ENCODE results near the gene MC2R.

The MC2R gene

GRCh38 chr18:13892098-13892497, 23.2 kb downstream of the MC2R start:
- no peak overlapping the region for H2AFZ ChIP-seq (ENCODE audit: insufficient read depth, low read length, poor library complexity)
- H2BK120ac ChIP-seq (ENCODE audit: insufficient read depth, low read length, poor library complexity) = no peak overlapping the region
- H3K79me2 ChIP-seq (ENCODE audit: control insufficient read depth, insufficient read depth, low read length, poor library complexity) = no peaks in the 10 kb centered on the region
- H2BK12ac ChIP-seq (ENCODE audit: low read length) = no peak overlapping the region
- H4K12ac ChIP-seq (ENCODE audit: low read depth, low read length) = no peak overlapping the region
- no peak for DNase-seq
- H2AK5ac ChIP-seq (ENCODE audit: low read length) = no peak overlapping the region
- H3K27me3 ChIP-seq (ENCODE audit: insufficient read depth, low read length) = no peaks in the 10 kb centered on the region
- H4K91ac ChIP-seq (ENCODE audit: low read depth, low read length) = no peak overlapping the region
- H3K14ac ChIP-seq (ENCODE audit: low read length) = no peak overlapping the region
- H3K18ac ChIP-seq (ENCODE audit: low read length) = no peak overlapping the region
- H3K9me3 ChIP-seq (ENCODE audit: insufficient read depth, low read depth, low read length) = peaks cover 2% of the 10 kb centered on the region
- H3K4me1 ChIP-seq (ENCODE audit: control insufficient read depth in 1 of 2, insufficient read depth in 2 of 2, low read length in 2 of 2) = no peaks in the 10 kb centered on the region
- no peak overlapping the region for H3K27ac ChIP-seq (ENCODE audit: low read depth, low read length)
- H3K4ac ChIP-seq (ENCODE audit: low read depth, low read length) = no peak overlapping the region
- no peak overlapping the region for H3K23ac ChIP-seq (ENCODE audit: low read length)
- no peak overlapping the region for H3K9ac ChIP-seq (ENCODE audit: low read length)
- no peak overlapping the region for H3K4me3 ChIP-seq (ENCODE audit: low read depth, low read length)
- no peak overlapping the region for H3K4me2 ChIP-seq (ENCODE audit: low read length)
- H3K36me3 ChIP-seq (ENCODE audit: control insufficient read depth in 1 of 2, insufficient read depth in 2 of 2, low read length in 2 of 2) = no peaks in the 10 kb centered on the region
- no CpG with 5 or more reads among the region's 5 CpGs for WGBS (ENCODE audit: extremely low coverage, insufficient coverage, insufficient read length)
- H4K8ac ChIP-seq (ENCODE audit: low read depth, low read length) = no peak overlapping the region
- no peaks in the 10 kb centered on the region for H3K79me1 ChIP-seq (ENCODE audit: low read length)
- no peak overlapping the region for H2BK5ac ChIP-seq (ENCODE audit: low read depth, low read length, poor library complexity)

DNA sequence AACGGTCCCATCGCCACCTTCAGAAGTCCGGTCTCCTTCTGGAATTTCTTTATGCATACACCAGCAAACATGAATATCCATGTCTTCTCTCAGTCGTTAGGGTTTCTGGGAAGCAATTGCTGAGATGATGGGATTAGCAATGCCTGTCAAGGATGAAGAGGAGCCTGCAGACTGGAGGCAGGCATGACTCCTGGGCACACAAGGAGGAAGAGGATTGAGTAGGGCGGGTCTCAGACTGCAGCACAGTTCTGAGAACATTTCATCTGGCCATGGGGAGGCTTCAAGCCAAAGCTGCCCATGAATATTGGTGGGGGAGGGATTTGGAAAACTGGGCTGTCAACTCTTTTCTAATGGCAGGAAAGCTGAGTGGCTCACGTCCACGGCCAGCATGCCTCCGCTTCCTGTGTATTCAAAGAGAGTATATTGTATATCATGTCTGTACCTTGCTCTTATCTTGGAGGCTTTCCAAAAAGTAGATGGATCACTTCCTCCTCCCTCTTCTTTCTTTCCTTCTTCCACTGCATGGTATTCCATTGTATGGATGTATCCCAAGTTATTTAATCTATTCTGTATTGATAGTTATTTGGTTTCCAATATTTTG, 24.5 kb downstream of the MC2R start:
- H4K91ac ChIP-seq (ENCODE audit: low read depth, low read length) = no peak overlapping the region
- H3K79me2 ChIP-seq (ENCODE audit: control insufficient read depth, insufficient read depth, low read length, poor library complexity) = no peaks in the 10 kb centered on the region
- no peak overlapping the region for H2BK120ac ChIP-seq (ENCODE audit: insufficient read depth, low read length, poor library complexity)

DNA sequence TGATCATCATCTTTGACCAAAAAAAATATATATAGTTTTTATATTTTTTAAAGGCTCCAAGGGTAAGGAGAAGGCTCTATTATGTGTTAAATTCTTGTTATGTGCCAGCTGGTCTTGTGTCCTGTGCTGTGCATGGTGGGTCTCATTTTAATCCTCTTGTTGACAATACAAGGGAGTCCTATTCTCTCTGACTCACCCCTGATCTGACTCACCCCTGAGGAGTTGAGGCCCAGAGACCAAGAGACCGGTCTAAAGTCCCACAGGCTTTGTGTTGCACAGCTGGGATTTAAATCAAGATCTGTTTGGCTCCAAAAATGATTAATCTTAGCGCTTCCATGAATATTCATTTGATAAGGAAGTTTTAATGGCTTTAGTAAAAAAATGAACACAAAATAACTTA, 25.7 kb downstream of the MC2R start:
- no peak for DNase-seq
- H2AFZ ChIP-seq (ENCODE audit: insufficient read depth, low read length, poor library complexity) = no peak overlapping the region
- peaks cover 3% of the 10 kb centered on the region for H3K9me3 ChIP-seq (ENCODE audit: insufficient read depth, low read depth, low read length)
- no peak overlapping the region for H2BK5ac ChIP-seq (ENCODE audit: low read depth, low read length, poor library complexity)
- no CpG with 5 or more reads among the region's 2 CpGs for WGBS (ENCODE audit: extremely low coverage, insufficient coverage, insufficient read length)
- H3K9ac ChIP-seq (ENCODE audit: low read length) = no peak overlapping the region
- no peaks in the 10 kb centered on the region for H3K79me1 ChIP-seq (ENCODE audit: low read length)
- H3K4me1 ChIP-seq (ENCODE audit: control insufficient read depth in 1 of 2, insufficient read depth in 2 of 2, low read length in 2 of 2) = no peaks in the 10 kb centered on the region
- H2BK120ac ChIP-seq (ENCODE audit: insufficient read depth, low read length, poor library complexity) = no peak overlapping the region
- H3K4me3 ChIP-seq (ENCODE audit: low read depth, low read length) = no peak overlapping the region
- H4K91ac ChIP-seq (ENCODE audit: low read depth, low read length) = no peak overlapping the region
- H4K12ac ChIP-seq (ENCODE audit: low read depth, low read length) = no peak overlapping the region
- H2AK5ac ChIP-seq (ENCODE audit: low read length) = no peak overlapping the region
- no peaks in the 10 kb centered on the region for H3K36me3 ChIP-seq (ENCODE audit: control insufficient read depth in 1 of 2, insufficient read depth in 2 of 2, low read length in 2 of 2)
- H3K14ac ChIP-seq (ENCODE audit: low read length) = no peak overlapping the region
- no peaks in the 10 kb centered on the region for H3K79me2 ChIP-seq (ENCODE audit: control insufficient read depth, insufficient read depth, low read length, poor library complexity)
- no peak overlapping the region for H3K18ac ChIP-seq (ENCODE audit: low read length)
- H3K27ac ChIP-seq (ENCODE audit: low read depth, low read length) = no peak overlapping the region
- no peak overlapping the region for H3K4ac ChIP-seq (ENCODE audit: low read depth, low read length)
- H3K27me3 ChIP-seq (ENCODE audit: insufficient read depth, low read length) = no peaks in the 10 kb centered on the region
- H3K23ac ChIP-seq (ENCODE audit: low read length) = no peak overlapping the region
- H2BK12ac ChIP-seq (ENCODE audit: low read length) = no peak overlapping the region
- H3K4me2 ChIP-seq (ENCODE audit: low read length) = no peak overlapping the region
- H4K8ac ChIP-seq (ENCODE audit: low read depth, low read length) = no peak overlapping the region

More for the DNA sequence above, 24.5 kb downstream of the MC2R start:
- no peaks in the 10 kb centered on the region for H3K4me1 ChIP-seq (ENCODE audit: control insufficient read depth in 1 of 2, insufficient read depth in 2 of 2, low read length in 2 of 2)
- no peak overlapping the region for H2BK5ac ChIP-seq (ENCODE audit: low read depth, low read length, poor library complexity)
- no CpG with 5 or more reads among the region's 8 CpGs for WGBS (ENCODE audit: extremely low coverage, insufficient coverage, insufficient read length)
- no peak overlapping the region for H3K14ac ChIP-seq (ENCODE audit: low read length)
- H2BK12ac ChIP-seq (ENCODE audit: low read length) = no peak overlapping the region
- H3K18ac ChIP-seq (ENCODE audit: low read length) = no peak overlapping the region
- no peak overlapping the region for H2AFZ ChIP-seq (ENCODE audit: insufficient read depth, low read length, poor library complexity)
- H3K4ac ChIP-seq (ENCODE audit: low read depth, low read length) = no peak overlapping the region
- H4K12ac ChIP-seq (ENCODE audit: low read depth, low read length) = no peak overlapping the region
- DNase-seq = no peak
- H3K36me3 ChIP-seq (ENCODE audit: control insufficient read depth in 1 of 2, insufficient read depth in 2 of 2, low read length in 2 of 2) = no peaks in the 10 kb centered on the region
- H3K9me3 ChIP-seq (ENCODE audit: insufficient read depth, low read depth, low read length) = peaks cover 2% of the 10 kb centered on the region
- H3K4me2 ChIP-seq (ENCODE audit: low read length) = no peak overlapping the region
- H3K23ac ChIP-seq (ENCODE audit: low read length) = no peak overlapping the region
- no peak overlapping the region for H2AK5ac ChIP-seq (ENCODE audit: low read length)
- H3K27ac ChIP-seq (ENCODE audit: low read depth, low read length) = no peak overlapping the region
- H3K4me3 ChIP-seq (ENCODE audit: low read depth, low read length) = no peak overlapping the region
- no peaks in the 10 kb centered on the region for H3K27me3 ChIP-seq (ENCODE audit: insufficient read depth, low read length)
- H3K79me1 ChIP-seq (ENCODE audit: low read length) = no peaks in the 10 kb centered on the region
- no peak overlapping the region for H4K8ac ChIP-seq (ENCODE audit: low read depth, low read length)
- no peak overlapping the region for H3K9ac ChIP-seq (ENCODE audit: low read length)

DNA sequence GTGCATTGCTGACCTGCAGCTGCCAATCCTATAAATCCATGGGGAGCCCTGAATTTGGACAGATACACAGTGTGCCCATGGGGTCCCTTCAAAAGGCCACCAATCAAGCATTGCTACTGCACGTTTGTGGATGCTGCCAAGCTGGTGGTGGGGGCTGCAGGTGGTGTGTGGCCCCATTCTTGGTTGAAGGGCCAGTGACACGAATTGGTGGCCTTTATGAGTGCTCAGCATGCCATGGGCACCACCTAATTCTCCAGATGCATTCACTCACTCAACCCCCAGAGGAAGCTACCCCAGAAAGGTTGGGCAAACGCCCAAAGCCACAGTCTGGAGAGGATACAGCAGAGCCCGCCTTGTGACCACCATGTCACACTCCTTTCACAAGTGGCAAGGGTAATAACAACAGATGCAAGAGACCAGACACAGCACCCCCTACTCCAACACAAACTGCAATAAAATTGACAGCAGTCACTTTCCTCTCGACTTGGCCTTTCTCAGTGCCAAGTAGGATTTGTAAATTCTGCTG, 27.1 kb downstream of the MC2R start:
- no peak overlapping the region for H3K27ac ChIP-seq (ENCODE audit: low read depth, low read length)
- no peak overlapping the region for H3K23ac ChIP-seq (ENCODE audit: low read length)
- H4K8ac ChIP-seq (ENCODE audit: low read depth, low read length) = no peak overlapping the region
- no peaks in the 10 kb centered on the region for H3K79me2 ChIP-seq (ENCODE audit: control insufficient read depth, insufficient read depth, low read length, poor library complexity)
- H4K91ac ChIP-seq (ENCODE audit: low read depth, low read length) = no peak overlapping the region
- no peaks in the 10 kb centered on the region for H3K79me1 ChIP-seq (ENCODE audit: low read length)
- H3K9ac ChIP-seq (ENCODE audit: low read length) = no peak overlapping the region
- no peak overlapping the region for H3K18ac ChIP-seq (ENCODE audit: low read length)
- no peak overlapping the region for H2BK5ac ChIP-seq (ENCODE audit: low read depth, low read length, poor library complexity)
- H2BK12ac ChIP-seq (ENCODE audit: low read length) = no peak overlapping the region
- no peak overlapping the region for H2AK5ac ChIP-seq (ENCODE audit: low read length)
- no peak overlapping the region for H2AFZ ChIP-seq (ENCODE audit: insufficient read depth, low read length, poor library complexity)
- H3K4me3 ChIP-seq (ENCODE audit: low read depth, low read length) = no peak overlapping the region
- H3K14ac ChIP-seq (ENCODE audit: low read length) = no peak overlapping the region
- H4K12ac ChIP-seq (ENCODE audit: low read depth, low read length) = no peak overlapping the region
- no peaks in the 10 kb centered on the region for H3K4me1 ChIP-seq (ENCODE audit: control insufficient read depth in 1 of 2, insufficient read depth in 2 of 2, low read length in 2 of 2)
- H3K36me3 ChIP-seq (ENCODE audit: control insufficient read depth in 1 of 2, insufficient read depth in 2 of 2, low read length in 2 of 2) = no peaks in the 10 kb centered on the region
- H2BK120ac ChIP-seq (ENCODE audit: insufficient read depth, low read length, poor library complexity) = no peak overlapping the region
- DNase-seq = no peak
- no peaks in the 10 kb centered on the region for H3K27me3 ChIP-seq (ENCODE audit: insufficient read depth, low read length)
- no CpG with 5 or more reads among the region's 5 CpGs for WGBS (ENCODE audit: extremely low coverage, insufficient coverage, insufficient read length)
- H3K4ac ChIP-seq (ENCODE audit: low read depth, low read length) = no peak overlapping the region
- no peak overlapping the region for H3K4me2 ChIP-seq (ENCODE audit: low read length)
- H3K9me3 ChIP-seq (ENCODE audit: insufficient read depth, low read depth, low read length) = peaks cover 4% of the 10 kb centered on the region
